KMS-11 (cell line): Measurements from ENCODE around the gene HYAL4.

ENCODE experiments used
- H2AFZ ChIP-seq: fragments of 200-600 bp; sonication (generic); 2 replicates; pipeline ENCODE4 v1.6.1; 2016; ENCODE audit warnings: antibody characterized with exemption, mixed run types, low read depth
- H3K27ac ChIP-seq: fragments of 200-600 bp; sonication (generic); 2 replicates; pipeline ENCODE4 v1.6.1; 2016; ENCODE audit warnings: mild to moderate bottlenecking, mixed run types
- H3K27me3 ChIP-seq: fragments of 200-600 bp; sonication (generic); 2 replicates; pipeline ENCODE4 v1.6.1; 2017; ENCODE audit warnings: mild to moderate bottlenecking, low read depth, mixed run types, moderate library complexity; ENCODE audit not compliant: insufficient read depth
- H3K36me3 ChIP-seq: fragments of 200-600 bp; sonication (generic); 2 replicates; pipeline ENCODE4 v1.6.1; 2017; ENCODE audit warnings: mild to moderate bottlenecking, mixed run types; ENCODE audit not compliant: insufficient read depth
- H3K4me1 ChIP-seq: fragments of 200-600 bp; sonication (generic); 2 replicates; pipeline ENCODE4 v1.6.1; 2016; ENCODE audit warnings: mild to moderate bottlenecking, low read depth, mixed run types; ENCODE audit not compliant: poor library complexity, severe bottlenecking
- H3K4me2 ChIP-seq: fragments of 200-600 bp; sonication (generic); 2 replicates; pipeline ENCODE4 v1.7.0; 2016; ENCODE audit warnings: mild to moderate bottlenecking, mixed run types
- H3K4me3 ChIP-seq: fragments of 200-600 bp; sonication (generic); IDR thresholded peaks from 2 replicates; pipeline ENCODE4 v1.6.1; 2017; ENCODE audit warnings: low read depth, low read length, mixed read lengths; ENCODE audit not compliant: insufficient read depth
- H3K79me2 ChIP-seq: fragments of 200-600 bp; sonication (generic); 2 replicates; pipeline ENCODE4 v1.6.1; 2016; ENCODE audit warnings: low read depth, mixed run types; ENCODE audit not compliant: insufficient read depth
- H3K9ac ChIP-seq: fragments of 200-600 bp; sonication (generic); 2 replicates; pipeline ENCODE4 v1.6.1; 2016; ENCODE audit warnings: mild to moderate bottlenecking, mixed run types
- H4K20me1 ChIP-seq: fragments of 200-600 bp; sonication (generic); 2 replicates; pipeline ENCODE4 v1.6.1; 2016; ENCODE audit warnings: mild to moderate bottlenecking, mixed run types; ENCODE audit not compliant: insufficient read depth
- TF ChIP-seq, protein P1 (sequence below): fragments of 200-600 bp; sonication (generic); conservative IDR thresholded peaks from 2 replicates; pipeline ENCODE4 v1.6.1; 2017; ENCODE audit warnings: low read depth, mild to moderate bottlenecking, antibody characterized with exemption, low read length, moderate library complexity, mixed read lengths

HYAL4 gene, protein sequence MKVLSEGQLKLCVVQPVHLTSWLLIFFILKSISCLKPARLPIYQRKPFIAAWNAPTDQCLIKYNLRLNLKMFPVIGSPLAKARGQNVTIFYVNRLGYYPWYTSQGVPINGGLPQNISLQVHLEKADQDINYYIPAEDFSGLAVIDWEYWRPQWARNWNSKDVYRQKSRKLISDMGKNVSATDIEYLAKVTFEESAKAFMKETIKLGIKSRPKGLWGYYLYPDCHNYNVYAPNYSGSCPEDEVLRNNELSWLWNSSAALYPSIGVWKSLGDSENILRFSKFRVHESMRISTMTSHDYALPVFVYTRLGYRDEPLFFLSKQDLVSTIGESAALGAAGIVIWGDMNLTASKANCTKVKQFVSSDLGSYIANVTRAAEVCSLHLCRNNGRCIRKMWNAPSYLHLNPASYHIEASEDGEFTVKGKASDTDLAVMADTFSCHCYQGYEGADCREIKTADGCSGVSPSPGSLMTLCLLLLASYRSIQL

DNA sequence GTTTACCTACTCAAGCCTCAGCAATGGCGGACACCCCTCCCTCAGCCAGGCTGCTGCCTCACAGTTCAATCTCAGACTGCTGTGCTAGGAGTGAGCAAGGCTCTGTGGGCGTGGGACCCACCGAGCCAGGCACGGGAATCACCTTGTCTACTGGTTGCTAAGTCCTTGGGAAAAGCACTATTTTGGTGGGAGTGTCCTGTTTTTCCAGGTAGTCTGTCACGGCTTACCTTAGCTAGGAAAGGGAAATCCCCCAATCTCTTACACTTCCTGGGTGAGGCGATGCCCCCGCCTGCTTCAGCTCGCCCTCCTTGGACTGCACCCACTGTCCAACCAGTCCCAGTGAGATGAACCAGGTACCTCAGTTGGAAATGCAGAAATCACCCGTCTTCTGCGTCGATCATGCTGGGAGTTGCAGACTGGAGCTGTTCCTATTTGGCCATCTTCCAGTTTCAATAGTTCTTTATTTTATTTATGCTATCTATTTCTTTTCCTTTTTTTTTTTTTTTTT lies at the start of gene HYAL4:
Gene HYAL4, plus strand, starts transcription at position 458 of the 508 bp plus-strand sequence. CDS start 23,105 bp downstream, outside the sequence.
- Histone ChIP-seq H3K27me3 (no peaks in the 10 kb centered on the region), H4K20me1 (no peaks in the 10 kb centered on the region), H3K4me3 (no peak within 1 kb of the TSS), H3K36me3 (no peaks in the 10 kb centered on the region), H3K27ac (no peak within 1 kb of the TSS), H3K79me2 (no peaks in the 10 kb centered on the region), H2AFZ (no peak within 1 kb of the TSS), H3K4me2 (no peak within 1 kb of the TSS), H3K4me1 (no peaks in the 10 kb centered on the region), H3K9ac (no peak within 1 kb of the TSS)
- TF ChIP-seq, protein P1, sequence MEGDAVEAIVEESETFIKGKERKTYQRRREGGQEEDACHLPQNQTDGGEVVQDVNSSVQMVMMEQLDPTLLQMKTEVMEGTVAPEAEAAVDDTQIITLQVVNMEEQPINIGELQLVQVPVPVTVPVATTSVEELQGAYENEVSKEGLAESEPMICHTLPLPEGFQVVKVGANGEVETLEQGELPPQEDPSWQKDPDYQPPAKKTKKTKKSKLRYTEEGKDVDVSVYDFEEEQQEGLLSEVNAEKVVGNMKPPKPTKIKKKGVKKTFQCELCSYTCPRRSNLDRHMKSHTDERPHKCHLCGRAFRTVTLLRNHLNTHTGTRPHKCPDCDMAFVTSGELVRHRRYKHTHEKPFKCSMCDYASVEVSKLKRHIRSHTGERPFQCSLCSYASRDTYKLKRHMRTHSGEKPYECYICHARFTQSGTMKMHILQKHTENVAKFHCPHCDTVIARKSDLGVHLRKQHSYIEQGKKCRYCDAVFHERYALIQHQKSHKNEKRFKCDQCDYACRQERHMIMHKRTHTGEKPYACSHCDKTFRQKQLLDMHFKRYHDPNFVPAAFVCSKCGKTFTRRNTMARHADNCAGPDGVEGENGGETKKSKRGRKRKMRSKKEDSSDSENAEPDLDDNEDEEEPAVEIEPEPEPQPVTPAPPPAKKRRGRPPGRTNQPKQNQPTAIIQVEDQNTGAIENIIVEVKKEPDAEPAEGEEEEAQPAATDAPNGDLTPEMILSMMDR = no peak

DNA sequence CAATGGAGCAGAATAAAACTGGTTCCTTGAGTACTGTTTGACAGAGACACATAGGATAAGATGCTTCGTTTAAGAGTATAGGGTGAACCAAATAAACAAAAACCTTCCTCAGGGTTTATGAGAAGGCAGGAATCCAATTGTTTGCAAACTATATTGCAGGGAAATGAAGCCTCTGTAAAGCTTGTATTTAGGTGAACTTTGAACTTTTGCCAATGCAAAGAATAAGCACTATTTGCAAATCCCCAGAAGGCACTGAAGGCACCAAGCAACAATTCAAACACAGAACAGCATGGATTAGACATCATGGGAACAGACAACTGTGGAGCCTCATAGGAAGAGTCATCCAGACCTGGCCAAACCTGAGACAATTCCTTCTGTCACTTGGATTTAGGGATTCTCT lies 49.1 kb upstream of the HYAL4 start:
- H3K4me1 ChIP-seq = peaks cover 17% of the 10 kb centered on the region
- TF ChIP-seq, protein P1 = no peak
- no peak overlapping the region for H3K4me3 ChIP-seq
- no peak overlapping the region for H3K9ac ChIP-seq
- H3K27me3 ChIP-seq = no peaks in the 10 kb centered on the region
- no peak overlapping the region for H2AFZ ChIP-seq
- no peaks in the 10 kb centered on the region for H3K36me3 ChIP-seq
- H3K4me2 ChIP-seq = no peak overlapping the region
- no peaks in the 10 kb centered on the region for H4K20me1 ChIP-seq
- H3K27ac ChIP-seq = no peak overlapping the region
- no peaks in the 10 kb centered on the region for H3K79me2 ChIP-seq

DNA sequence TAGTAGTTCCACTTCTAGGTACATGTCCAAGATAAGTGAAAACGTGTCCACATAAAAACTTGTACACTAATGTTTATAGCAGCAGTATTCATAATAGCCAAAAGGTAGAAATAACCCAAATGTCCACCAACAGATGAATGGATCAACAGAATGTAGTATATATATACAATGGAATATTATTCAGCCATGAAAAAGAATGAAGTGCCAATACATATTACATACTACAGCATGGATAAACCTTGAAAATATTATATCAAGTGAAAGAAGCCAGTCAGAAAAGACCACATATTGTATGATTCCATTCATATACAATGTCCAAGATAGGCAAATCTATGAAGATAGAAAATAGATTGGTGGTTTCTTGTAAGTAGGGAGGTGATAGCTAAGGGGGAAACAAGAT lies 48.4 kb upstream of the HYAL4 start:
- H3K4me1 ChIP-seq = peaks cover 17% of the 10 kb centered on the region
- H4K20me1 ChIP-seq = no peaks in the 10 kb centered on the region
- no peak overlapping the region for H3K4me3 ChIP-seq
- H3K27ac ChIP-seq = no peak overlapping the region
- no peak overlapping the region for H3K9ac ChIP-seq
- TF ChIP-seq, protein P1 = no peak
- H2AFZ ChIP-seq = no peak overlapping the region
- no peaks in the 10 kb centered on the region for H3K36me3 ChIP-seq
- H3K4me2 ChIP-seq = no peak overlapping the region
- H3K27me3 ChIP-seq = no peaks in the 10 kb centered on the region
- no peaks in the 10 kb centered on the region for H3K79me2 ChIP-seq

DNA sequence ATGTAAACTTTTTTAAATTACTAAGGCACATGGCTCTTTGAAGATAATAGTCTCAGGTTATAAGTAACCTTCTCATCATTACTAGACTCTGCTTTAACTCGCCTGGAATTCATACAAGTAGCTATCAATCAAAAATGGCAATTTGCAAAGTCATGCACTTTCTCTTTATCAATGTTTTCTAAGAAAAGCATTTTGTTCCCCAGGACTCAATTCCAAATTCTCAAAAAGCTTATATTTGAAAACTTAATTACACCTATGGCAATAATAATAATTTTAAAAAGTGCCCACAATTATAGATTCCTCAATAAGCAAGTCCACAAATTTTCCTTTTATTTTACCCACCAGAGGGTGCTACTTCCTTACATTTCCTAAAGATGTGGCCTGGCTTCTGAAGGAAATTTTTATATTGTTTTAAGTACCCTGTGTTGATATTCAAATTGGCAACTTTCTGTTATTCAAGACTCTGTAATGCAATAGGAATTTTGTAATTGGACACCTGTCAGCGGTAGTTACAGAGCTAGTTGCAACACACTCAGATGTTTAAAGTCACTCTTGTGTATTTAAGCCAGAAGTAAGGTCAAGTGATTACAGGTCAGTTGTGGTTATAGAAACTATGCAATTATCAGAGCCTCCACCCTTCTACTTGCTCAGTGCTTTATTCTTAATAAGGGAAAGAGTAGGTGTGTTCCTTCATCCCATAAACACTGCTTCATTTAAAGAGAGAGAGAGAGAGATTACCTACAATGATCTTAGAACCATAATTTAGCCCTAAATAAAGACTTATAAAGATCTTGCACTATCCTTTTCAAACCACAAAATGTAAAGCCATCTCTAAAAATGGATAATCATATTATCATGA lies 47.1 kb upstream of the HYAL4 start:
- Histone ChIP-seq H4K20me1 (no peaks in the 10 kb centered on the region), H3K4me2 (peak overlapping the region; percentile 36), H3K36me3 (no peaks in the 10 kb centered on the region), H3K27ac (peak overlapping the region; percentile 8; the same call in 1 of the 2 replicates), H3K27me3 (no peaks in the 10 kb centered on the region), H3K4me3 (no peak overlapping the region), H3K9ac (no peak overlapping the region), H2AFZ (peak overlapping the region; percentile 49), H3K4me1 (peaks cover 17% of the 10 kb centered on the region), H3K79me2 (no peaks in the 10 kb centered on the region)
- TF ChIP-seq, protein P1 = peak; percentile 91
